NCI-H748 (cell line): ENCODE measurements around the gene CTR9.

Source experiments
- DNase-seq: peaks from one replicate; lab custom pipeline; 2025; ENCODE audit not compliant: unreplicated experiment; lab: John Stamatoyannopoulos, UW

The CTR9 gene

GRCh38 chr11:10779086-10779485 is 28.0 kb downstream of the CTR9 start:
- DNase-seq = no peak

- no peak for DNase-seq
These were observed 29.0 kb downstream of the CTR9 start for GRCh38 chr11:10780040-10780439.

GRCh38 chr11:10784232-10785145 is 33.4 kb downstream of the CTR9 start:
- DNase-seq = peak; percentile 42

- no peak for DNase-seq
These were observed 34.1 kb downstream of the CTR9 start for GRCh38 chr11:10785146-10785474.

- DNase-seq = no peak
These were observed 35.4 kb downstream of the CTR9 start for GRCh38 chr11:10786451-10786850.

DNA sequence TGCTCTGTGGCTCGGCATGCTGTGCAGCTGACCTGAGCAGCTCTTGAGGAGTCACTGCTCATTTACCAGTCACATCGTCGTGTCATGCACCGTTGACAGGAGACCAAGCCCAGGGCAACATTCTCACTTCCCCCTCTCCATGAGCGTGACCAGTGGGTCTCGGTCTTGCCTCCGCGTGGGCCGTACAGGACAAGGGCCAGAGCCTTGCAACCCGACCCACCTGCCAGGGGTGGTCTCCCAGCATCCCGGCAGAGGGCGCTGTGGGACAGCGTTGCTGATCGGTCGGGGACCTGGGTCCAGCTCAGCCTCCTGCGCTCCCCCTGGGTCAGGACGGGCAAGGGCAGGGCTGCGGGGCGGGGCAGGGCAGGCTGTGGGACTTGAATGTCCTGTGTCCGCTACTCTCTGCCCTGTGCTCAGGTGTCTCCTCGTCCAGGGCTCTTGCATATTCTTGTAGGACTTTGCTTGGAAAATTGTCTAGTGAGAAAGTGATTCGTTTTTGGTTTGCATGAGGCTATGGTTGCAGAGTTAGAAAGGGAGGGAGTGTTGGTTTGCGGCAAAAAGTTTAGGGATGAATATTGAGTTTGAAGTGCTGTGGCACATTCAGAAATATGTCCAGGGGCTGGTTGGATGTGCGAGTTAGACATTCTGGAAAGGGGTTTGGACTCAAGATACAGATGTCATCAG is 41.5 kb downstream of the CTR9 start:
- peak; percentile 81 for DNase-seq

- DNase-seq = no peak
These were observed 42.6 kb downstream of the CTR9 start for GRCh38 chr11:10793470-10794255.

DNA sequence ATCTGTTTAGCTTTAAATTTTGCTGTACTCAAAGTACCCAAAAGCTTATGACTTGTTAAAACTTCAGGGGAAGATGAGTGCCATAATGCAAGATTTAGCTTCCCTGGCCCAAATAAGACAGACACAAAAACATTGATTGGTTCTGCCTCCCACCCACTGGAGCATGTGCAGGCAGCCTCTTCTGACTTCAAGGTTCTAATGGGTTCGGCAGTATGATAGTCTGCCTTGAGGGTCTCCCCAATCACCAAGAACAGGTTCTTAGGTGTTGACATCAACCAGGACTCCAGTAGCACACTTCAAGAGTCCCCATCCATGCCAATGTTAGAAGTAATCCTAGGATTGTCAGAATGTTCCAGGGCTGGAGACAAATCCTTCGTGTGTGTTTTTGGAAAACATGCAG is 45.1 kb downstream of the CTR9 start:
- no peak for DNase-seq

DNA sequence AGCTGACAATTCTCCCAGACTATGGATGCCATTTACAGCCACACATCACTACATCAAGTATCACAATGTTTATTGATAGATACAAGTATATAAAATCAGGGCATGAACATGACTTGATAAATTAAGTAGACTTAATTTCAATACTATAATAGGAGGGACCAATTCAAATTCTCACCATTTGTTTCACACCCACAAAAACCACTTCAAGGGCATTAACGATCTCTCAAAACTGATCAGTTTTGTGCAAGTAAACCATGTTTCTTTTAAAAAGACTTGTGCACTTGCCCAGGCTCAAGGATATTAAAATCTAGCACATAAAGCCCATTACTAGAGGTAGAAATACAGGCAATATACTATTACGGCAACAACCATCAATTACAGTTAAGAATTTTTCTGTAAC is 46.0 kb downstream of the CTR9 start:
- DNase-seq = no peak

DNA sequence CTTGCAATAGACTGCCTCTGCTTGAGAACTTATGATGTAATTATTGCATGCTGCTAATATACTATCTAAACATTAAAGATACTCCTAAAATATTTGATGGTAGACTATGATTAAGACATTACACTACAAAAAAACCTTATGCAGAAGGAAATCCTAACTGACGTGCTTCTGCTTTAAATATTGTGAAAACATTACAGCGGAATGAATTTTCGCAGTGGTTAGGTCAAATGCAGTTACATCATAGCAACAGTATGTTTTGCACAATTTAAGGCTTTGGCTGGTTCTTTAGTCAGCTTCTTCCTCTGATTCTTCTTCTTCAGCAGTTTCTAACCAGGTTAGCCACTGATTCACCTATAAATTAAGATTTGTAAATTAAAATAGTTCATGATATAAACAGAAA is 46.5 kb downstream of the CTR9 start:
- DNase-seq = no peak

DNA sequence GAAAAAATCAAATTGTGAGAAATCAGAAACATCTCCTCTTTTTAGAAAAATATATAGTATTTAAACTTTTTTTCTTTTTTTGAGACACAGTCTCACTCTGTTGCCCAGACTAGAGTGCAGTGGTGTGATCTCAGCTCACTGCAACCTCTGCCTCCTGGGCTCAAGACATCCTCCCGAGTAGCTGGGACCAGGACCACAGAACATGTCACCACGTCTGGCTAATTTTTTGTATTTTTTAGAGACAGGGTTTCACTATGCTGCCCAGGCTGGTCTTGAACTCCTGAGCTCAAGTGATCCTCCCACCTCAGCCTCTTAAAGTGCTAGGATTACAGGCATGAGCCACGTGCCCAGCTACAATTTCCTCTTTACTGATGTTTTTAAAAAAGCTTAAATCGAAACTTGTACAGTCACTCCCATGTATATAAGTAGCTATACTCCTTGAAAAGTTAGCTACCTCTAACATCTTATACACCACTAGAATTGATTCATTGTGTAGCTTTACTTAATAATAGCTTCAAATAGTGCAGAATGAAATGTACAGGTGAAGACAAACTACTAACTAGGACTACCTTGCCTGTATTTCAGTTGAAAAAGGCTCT is 47.4 kb downstream of the CTR9 start:
- DNase-seq = no peak

- DNase-seq = no peak
These were observed 49.2 kb downstream of the CTR9 start for GRCh38 chr11:10800292-10800691.

DNA sequence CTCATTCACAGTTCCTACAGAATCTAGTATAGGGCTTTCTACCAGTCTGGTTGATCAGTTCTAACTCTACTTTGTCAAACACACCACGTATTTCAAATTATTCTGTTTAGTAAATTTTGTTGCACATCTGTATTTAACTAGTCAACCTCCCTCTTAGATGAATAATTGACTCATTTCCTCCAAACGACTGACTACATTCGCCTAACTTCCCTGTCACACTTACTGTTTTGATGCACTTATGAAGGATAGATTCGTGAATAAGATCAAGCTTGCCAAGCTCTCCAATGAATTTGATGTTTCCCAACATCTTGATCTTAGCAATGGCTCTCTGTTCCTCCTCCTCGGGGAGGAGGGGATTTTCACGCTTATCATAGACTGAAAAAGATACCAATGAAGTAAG is 52.6 kb downstream of the CTR9 start:
- no peak for DNase-seq

DNA sequence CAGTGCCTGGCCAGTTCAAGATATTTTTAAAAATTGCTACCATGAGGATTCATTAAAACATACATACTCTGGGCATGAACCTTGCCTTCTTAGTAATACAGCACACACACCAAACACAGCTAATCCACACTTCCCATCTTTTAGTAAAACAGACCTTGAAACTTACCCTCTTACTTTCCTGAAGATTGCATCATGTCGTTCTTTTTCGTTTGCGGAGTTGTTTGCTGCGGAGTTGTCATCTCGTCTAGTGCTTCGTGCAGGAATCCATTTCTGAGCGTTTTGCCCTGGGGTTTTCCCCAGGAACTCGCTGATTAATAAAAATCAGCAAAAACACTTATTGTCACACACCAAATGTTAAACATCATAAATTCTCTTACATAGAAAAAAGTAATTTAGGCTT is 54.7 kb downstream of the CTR9 start:
- no peak for DNase-seq

DNA sequence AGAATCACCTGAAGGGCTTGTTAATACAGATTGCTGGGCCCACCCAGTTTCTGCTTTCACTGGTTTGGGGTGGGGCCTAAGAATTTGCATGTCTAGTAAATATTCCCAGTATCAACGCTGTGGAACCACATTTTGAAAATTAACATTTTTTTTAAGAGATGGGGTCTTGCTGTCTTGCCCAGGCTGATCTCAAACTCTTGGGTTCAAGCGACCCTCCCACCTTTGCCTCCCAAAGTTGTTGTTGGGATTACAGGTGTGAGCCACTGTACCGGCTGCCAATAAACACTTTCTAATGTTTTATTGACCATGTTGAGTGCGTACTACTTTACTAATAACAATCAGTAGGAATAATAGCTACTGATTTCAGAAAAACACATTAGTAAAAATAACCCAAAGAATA is 55.2 kb downstream of the CTR9 start:
- DNase-seq = no peak

DNA sequence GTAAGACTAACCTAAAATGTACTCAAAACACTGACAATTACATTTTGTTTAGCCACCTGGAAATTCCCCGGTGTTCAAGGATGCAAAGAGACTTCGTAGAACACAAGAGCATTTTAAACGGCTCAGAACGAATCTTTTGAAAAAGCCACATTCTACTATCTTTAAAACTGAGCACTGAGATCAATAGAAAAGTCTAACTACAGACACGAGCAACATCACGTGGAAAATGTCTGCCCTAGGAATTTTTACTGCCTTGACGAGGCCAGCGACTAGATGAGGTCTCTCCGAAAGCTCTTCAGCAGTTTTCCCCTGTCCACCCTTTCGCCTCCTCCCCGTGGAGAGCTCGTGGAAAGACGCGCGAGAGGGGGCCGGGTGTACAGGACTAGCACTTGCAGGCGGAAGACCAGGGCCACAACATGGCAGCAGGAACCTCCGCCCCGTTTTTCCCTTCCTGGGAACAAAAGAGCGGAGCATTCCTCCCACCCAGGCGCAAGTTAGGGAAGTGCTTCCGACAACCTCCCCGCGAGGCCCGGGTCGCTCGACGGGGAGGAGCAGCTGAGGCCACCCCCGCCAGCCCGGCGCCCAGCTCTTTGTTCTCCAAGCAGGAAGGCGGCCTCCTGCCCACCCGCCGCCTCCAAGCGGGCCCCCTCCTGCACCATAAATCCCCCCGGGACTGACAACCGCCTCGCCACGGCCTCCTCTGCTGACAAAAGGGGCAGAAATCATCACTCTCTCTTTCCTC is 56.6 kb downstream of the CTR9 start:
- peak; percentile 73 for DNase-seq

GRCh38 chr11:10808235-10808552 is 57.1 kb downstream of the CTR9 start:
- no peak for DNase-seq

GRCh38 chr11:10808553-10809372 is 57.7 kb downstream of the CTR9 start, which contains the start of gene EIF4G2:
Gene EIF4G2 (minus strand): TSS chr11:10808926.
- DNase-seq = peak; percentile 99

DNA sequence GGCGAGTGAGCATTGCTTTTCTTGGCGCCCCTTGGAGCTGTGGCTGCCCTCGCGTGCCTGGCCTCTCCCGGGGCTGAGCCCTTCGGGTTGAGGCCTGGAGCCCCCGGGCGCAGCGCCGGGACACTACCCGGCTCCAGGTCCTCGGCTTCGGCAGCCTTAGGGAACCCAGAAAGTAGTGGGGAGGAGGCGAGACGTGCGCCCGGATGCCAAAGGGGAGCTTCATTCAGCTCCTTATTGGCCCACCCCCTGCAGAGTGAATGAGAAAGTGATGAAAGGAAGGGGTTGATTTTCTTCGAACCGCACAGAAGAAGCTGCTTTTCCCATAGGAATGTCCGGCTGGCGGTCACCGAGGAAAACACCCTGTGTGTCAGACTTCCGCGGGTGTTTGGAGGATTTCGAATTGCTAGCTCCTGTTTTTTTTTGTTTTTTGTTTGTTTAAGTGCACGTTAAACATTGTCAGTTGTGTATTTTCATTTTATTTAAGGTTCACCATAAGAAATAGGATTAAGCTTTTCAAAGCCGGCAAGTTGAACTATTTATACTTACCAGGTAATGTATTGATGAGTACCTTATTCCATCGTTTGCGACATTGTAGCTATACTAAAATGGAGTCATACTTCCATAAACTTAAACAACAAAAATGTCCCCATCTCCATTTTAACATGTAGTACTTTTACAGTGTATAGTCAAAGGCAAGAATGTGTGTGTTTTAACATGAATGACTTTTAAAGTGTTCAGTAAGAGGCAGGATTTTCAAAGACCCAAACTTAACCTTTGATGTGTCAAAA is 58.5 kb downstream of the CTR9 start:
- DNase-seq = peak; percentile 33
